ENCODE results near the gene TTC38. TPM values are rescaled to one million over a fixed set of nuclear protein-coding genes. Genes with fewer than 3 reads are reported as not detected.

TTC38 gene
- polyA plus RNA-seq, 1 experiment = 26.6 TPM

GRCh38 chr22:46225631-46226030 is 42.2 kb upstream of the TTC38 start:
- CTCF ChIA-PET = no interaction called here
- POLR2A ChIA-PET = no interaction called here
- Histone ChIP-seq H3K27me3 (ENCODE audit: control insufficient read depth, insufficient read depth, low read length) (no peaks in the 10 kb centered on the region), H3K4me3 (ENCODE audit: low read depth, low read length) (no peak overlapping the region), H3K36me3 (ENCODE audit: control insufficient read depth, insufficient read depth, low read length) (peaks cover 11% of the 10 kb centered on the region)
- no peak for TF ChIP-seq CTCF (IDR thresholded peaks at IDR 0.05; ENCODE audit: insufficient read depth, low read depth, low read length)
- DNase-seq (ENCODE audit: low read depth) = no peak

- no peak for DNase-seq (ENCODE audit: low read depth)
- TF ChIP-seq CTCF (IDR thresholded peaks at IDR 0.05; ENCODE audit: insufficient read depth, low read depth, low read length) = no peak
- CTCF ChIA-PET = interaction anchor here (0.8 kb wide), 1 partner anchor 89 kb away, joined by 3 read pairs; no protein-coding TSS in a partner anchor
- no peak overlapping the region for H3K4me3 ChIP-seq (ENCODE audit: low read depth, low read length)
- no peaks in the 10 kb centered on the region for H3K27me3 ChIP-seq (ENCODE audit: control insufficient read depth, insufficient read depth, low read length)
- H3K36me3 ChIP-seq (ENCODE audit: control insufficient read depth, insufficient read depth, low read length) = peaks cover 8% of the 10 kb centered on the region
- POLR2A ChIA-PET = no interaction called here
Observed at GRCh38 chr22:46226577-46226976, 41.2 kb upstream of the TTC38 start.

DNA sequence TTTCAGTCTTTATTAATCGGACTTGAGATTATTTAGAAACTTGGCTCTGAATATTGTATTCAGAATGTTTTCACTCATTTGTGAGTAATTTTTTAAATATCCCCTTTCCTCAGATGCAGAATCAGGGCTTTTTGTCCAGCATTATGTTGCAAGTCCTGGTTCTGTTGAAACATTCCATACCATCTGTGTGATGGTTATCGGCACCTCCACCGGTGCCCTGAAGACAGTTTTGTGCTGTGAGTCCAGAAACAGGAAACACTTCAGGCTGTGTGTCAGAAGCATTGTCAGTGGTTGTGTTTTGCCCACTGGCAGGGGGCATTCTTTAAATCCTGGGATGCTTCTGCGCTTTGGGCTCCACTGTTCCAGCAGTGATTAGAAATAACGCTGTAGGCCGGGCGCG is 38.1 kb upstream of the TTC38 start:
- no peak overlapping the region for H3K4me3 ChIP-seq (ENCODE audit: low read depth, low read length)
- H3K27me3 ChIP-seq (ENCODE audit: control insufficient read depth, insufficient read depth, low read length) = no peaks in the 10 kb centered on the region
- ChIA-PET POLR2A (no interaction called here), CTCF (no interaction called here)
- no peak for TF ChIP-seq CTCF (IDR thresholded peaks at IDR 0.05; ENCODE audit: insufficient read depth, low read depth, low read length)
- H3K36me3 ChIP-seq (ENCODE audit: control insufficient read depth, insufficient read depth, low read length) = peaks cover 4% of the 10 kb centered on the region
- no peak for DNase-seq (ENCODE audit: low read depth)

DNA sequence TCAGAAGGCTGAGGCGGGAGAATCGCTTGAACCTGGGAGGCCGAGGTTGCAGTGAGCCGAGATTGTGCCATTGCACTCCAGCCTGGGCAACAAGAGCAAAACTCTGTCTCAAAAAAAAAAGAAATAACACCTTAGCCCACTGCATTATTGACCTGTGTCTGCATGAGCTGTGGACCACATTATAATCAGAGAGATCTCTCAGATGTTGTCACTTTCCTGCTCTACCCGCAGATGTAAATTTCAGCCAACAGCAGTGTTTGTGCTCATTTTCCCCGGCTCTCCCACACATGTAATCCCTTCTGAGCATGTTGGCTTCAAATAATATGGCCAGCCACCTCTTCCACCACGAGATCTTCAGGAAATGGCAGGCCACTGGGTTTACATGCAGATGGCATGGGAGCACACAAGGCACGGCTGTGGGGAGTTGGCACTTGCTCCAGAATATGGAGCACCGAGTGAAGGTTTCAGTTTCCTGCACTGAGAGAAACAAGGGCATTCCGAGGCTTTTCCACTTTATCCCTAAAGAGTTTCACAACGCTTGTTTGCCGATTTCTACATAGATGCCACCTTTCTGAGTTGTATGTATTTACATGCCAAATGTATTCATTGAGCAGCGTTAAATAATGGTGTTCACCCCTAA is 37.4 kb upstream of the TTC38 start:
- POLR2A ChIA-PET = no interaction called here
- H3K4me3 ChIP-seq (ENCODE audit: low read depth, low read length) = no peak overlapping the region
- H3K27me3 ChIP-seq (ENCODE audit: control insufficient read depth, insufficient read depth, low read length) = no peaks in the 10 kb centered on the region
- no peak for DNase-seq (ENCODE audit: low read depth)
- peaks cover 1% of the 10 kb centered on the region for H3K36me3 ChIP-seq (ENCODE audit: control insufficient read depth, insufficient read depth, low read length)
- no peak for TF ChIP-seq CTCF (IDR thresholded peaks at IDR 0.05; ENCODE audit: insufficient read depth, low read depth, low read length)
- CTCF ChIA-PET = no interaction called here

DNA sequence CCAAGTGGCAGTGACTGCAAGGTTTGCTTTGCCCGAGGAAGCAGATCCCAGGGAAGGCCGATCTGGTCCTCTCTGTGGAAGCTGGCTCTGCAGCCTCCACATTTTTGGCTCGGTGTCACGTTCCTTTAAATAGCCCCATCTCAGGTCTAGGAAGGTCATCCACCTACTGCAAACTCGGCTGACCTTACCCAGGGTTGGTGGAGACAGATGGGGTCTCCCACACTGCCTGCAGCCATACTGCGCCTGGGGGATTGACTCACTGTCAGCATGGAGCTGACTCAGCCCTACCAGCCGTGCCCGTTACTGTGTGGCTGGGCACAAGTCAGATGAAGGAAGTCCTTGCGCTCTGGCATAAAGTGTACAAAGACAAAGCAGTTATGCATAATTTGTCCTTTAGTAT is 34.6 kb upstream of the TTC38 start:
- no peak for DNase-seq (ENCODE audit: low read depth)
- Histone ChIP-seq H3K36me3 (ENCODE audit: control insufficient read depth, insufficient read depth, low read length) (peaks cover 2% of the 10 kb centered on the region; the same call in 1 of the 2 replicates), H3K4me3 (ENCODE audit: low read depth, low read length) (no peak overlapping the region), H3K27me3 (ENCODE audit: control insufficient read depth, insufficient read depth, low read length) (no peaks in the 10 kb centered on the region)
- TF ChIP-seq CTCF (IDR thresholded peaks at IDR 0.05; ENCODE audit: insufficient read depth, low read depth, low read length) = no peak
- ChIA-PET CTCF (no interaction called here), POLR2A (no interaction called here)
